SKM-1 treated with dmso at 0.1 percent for 144 hours (cell line): ENCODE measurements around the gene CTSZ.

Experiments
- DNase-seq: peaks from one replicate; lab custom pipeline; 2025; ENCODE audit not compliant: unreplicated experiment; lab: John Stamatoyannopoulos, UW

CTSZ gene

DNA sequence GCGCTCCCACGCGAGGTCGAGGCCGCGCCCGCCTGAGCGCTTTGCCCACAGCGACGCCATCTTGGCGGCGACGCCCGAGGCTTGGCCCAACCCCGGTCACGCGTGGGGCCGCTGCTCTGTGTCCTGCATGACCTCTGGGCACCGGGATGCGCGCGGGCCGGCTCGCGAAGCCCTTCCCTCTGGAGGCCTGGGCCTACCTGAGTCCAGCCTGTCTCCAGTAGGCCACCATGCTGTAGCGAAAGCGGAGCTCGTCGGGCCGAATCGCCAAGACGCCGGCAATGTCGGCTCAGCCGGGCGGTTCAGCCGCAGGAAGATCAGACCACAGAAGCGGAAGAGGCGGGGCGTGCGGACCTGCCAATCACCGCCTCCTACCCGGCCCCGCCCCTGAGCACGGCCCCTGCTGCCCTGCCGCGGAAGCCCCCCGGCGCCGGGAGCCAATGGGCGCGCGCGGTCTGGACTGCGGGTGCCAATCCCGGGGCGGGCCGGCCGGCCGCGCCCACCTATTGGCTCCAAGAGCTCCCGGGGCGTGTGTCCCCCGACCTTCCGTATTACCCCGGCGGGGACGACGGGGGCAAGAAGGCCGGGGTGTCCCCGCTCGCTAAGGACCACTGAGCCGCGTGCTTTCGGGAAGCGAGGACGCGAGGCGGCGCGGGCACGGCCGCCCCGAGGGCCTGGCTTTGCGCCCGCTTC, 25.1 kb upstream of the CTSZ start, which contains the start of gene ATP5F1E:
Gene ATP5F1E (minus strand): TSS at position 313 of the 690 bp plus-strand sequence. CDS start 84 bp downstream, at position 229.
- peak; percentile 94 for DNase-seq

- no peak for DNase-seq
Measured at GRCh38 chr20:59031564-59032022, 24.5 kb upstream of the CTSZ start.

DNA sequence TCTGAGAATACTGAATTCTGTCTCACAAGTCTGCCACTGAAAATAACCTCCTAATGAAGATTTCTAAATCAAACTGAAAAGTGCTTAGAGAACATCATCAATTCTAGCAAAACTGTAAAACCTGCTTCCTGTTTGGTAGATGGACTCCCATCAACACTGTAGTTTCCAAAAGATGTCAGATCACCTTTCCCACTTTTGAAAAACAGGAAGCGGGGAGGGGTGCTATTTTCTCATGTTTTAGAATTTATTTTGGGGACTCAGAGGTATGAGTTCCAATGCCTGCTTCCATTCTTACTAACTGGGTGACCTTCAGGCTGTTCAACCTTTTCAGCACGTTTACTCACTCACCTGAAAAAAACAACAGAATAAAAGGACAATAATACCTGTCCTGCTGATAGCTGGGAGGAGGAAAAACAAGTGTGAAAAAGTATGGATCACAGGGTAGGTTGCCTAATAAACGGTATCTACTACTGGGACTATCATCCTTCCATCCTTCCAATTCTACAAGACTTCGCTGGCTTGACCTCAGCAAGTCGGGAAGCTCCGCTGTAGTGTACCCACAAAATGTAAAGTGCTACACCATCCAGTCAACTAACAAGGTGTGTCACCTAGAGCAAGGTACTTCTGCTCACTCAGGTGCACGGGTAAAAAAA, 24.0 kb upstream of the CTSZ start:
- no peak for DNase-seq

DNA sequence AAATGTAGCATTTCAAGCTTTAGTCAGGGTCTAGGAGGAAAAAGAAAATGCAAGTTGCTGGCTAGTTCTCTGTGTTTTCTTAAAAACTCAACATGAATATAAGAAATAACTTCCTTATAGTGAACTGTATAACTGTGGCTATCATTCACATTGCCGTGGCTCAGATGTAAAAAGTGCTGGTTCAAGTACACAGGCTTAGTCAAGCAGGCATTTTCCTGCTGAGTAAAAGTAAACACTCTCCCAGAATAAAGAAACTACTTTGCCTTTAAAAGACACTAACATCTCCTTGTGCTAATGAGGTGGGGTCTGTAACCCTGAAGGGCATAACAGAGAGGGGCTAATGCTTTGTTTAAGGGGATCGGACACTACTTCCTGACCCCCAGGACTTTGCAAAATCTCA, 21.8 kb upstream of the CTSZ start:
- DNase-seq = no peak

DNA sequence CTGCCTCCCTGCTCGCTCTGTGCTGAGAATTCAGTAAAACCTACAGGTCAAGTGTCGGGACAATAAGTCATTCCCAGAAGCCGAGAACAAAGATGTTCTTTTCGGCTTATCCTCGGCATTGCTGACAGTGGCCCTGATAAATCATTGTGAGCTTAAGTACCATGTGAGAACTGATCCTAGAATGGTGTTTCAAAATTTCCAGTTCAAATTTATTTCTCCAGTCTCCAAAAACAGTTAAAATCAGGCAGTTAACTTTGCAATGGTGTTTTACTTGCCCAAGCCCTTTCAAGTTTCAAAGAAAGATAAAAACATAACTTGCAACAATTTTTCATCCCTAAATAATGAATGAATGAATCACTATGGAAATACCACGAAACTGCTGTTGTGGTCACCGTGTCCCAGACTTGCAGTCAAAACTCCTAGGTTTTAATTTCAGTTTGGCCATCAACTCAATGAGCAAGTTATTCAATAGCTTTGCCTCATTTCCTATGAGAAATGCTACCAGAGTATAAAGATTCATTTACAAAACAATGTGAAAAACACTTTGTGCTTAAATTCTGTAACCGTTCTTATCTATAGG, 20.8 kb upstream of the CTSZ start:
- DNase-seq = no peak

DNA sequence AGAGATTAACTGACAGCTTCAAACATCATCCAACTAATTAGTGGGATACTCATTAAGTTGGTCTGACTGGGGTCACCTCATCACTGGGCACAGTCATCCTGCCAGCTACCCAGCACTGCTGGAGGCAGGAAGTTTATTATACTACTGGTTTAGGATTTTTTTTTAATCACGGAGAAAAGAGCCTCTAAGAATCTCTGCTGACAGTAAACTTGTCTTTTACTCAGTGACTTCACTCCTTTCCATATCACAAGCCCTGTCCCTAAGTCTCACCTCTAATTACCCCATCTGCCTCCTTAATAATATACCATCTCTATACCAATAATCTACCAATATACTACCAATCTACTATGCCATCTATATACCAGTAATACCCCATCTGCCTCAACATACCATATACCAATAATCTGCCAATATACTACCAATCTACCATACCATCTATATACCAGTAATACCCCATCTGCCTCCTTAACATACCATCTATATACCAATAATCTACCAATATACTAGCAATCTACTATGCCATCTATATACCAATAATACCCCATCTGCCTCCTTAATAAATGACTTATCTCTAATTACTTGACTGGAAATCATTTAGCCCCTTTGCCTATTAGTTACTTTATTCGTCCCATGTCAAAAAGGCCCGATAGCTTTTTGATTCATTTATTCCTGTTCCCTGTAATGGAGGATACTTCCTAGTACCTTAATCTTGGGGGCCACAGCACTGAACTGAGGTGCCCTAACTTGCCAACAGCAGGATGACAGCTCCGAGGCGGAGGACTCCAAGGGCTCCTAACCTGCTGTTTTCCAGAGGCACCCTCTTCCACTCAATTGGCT, 20.1 kb upstream of the CTSZ start:
- DNase-seq = no peak

DNA sequence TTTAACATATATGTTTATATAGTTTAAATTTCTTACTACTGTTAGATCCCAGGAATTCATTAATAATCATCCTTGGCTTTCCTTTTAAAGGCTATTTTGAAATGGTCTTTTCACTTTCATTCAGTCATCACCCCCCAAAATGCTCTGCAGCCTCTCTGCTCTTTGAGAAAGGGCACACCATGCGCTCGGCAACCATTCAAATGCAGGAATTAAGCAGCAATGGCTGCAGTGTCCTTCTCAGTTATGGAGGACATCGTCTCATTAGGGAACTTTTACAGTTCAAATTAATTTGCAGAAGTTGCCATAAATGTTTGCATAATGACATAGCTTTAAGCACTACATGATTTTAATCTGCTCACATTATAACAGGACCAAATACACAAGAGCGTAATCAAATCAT, 18.5 kb upstream of the CTSZ start:
- no peak for DNase-seq

- no peak for DNase-seq
Measured at GRCh38 chr20:59025086-59025485, 18.0 kb upstream of the CTSZ start.

- no peak for DNase-seq
Measured at GRCh38 chr20:59024111-59024530, 17.1 kb upstream of the CTSZ start.

- no peak for DNase-seq
Measured at GRCh38 chr20:59023616-59024015, 16.6 kb upstream of the CTSZ start.

DNA sequence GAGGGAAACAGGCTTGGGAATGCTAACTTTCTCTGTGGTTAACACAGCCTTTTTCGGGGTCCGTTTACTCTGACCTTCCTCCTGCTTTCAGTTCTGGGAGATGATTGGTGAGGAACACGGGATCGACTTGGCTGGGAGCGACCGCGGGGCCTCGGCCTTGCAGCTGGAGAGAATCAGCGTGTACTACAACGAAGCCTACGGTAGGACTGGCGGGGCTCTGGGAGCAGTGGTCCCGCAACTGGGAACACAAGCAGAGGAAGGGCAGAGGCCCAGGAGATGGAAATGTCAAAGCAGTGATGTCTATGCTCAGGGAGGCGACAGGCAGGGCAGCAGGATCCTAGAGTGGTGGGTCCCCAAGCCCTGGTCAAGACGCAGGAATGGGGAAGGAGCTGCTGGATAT, 15.7 kb upstream of the CTSZ start:
- no peak for DNase-seq

DNA sequence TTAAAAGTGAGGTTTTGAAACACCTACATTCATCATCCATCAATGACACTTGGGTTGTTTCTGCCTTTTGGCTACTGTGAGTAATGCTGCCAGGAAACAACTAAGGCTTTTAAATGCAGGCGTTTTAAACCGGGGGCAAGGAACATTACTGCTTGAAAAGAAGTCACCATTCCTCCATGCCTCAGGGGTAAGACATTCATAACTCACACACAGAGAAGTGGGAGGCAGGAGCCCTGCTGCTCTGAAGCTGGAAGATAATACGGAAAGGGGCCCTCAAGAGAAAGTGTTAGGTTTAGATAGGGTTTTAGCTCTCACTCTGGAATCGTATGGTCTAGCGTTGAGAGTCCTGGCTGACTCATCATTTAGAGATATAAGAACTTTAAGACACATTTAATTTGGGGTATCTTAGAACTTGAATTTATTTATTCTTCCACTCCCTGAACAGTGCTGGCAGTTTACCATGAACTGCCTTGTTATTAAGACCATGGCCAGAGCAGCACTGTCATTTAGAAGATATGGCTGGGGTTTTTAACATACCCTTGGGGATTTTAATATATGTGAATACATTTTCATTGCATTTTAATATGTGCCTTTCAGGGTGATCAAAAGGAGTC, 14.0 kb upstream of the CTSZ start:
- DNase-seq = no peak

- no peak for DNase-seq
Measured at GRCh38 chr20:59019217-59019616, 12.2 kb upstream of the CTSZ start, which contains the start of gene TUBB1. TSS of gene TUBB1 (plus strand) at chr20:59019429. CDS start at chr20:59019523, 94 bp downstream.

- DNase-seq = no peak
Measured at GRCh38 chr20:59018817-59019216, 11.8 kb upstream of the CTSZ start.

- no peak for DNase-seq
Measured at GRCh38 chr20:59017493-59018231, 10.6 kb upstream of the CTSZ start.

- no peak for DNase-seq
Measured at GRCh38 chr20:59016795-59017492, 9.9 kb upstream of the CTSZ start.

- DNase-seq = no peak
Measured at GRCh38 chr20:59015812-59016711, 9.0 kb upstream of the CTSZ start.

GRCh38 chr20:59015411-59015810, 8.4 kb upstream of the CTSZ start:
- DNase-seq = no peak
